Osteoblast (primary cell): ENCODE results near the gene DUSP7. TPM values are rescaled to one million over a fixed set of nuclear protein-coding genes. Genes with fewer than 3 reads are reported as not detected.

Experiments used
- DNase-seq: peaks from one replicate; pipeline ENCODE4 v3.0.0; 2011; ENCODE audit warnings: low spot score, mixed read lengths; ENCODE audit not compliant: insufficient read length; ENCODE audit errors: missing footprints
- H2AFZ ChIP-seq: 2 replicates; pipeline ENCODE4 v1.6.0; 2011; ENCODE audit warnings: mild to moderate bottlenecking, low read length
- H3K27ac ChIP-seq: 2 replicates; pipeline ENCODE4 v1.5.1; 2011; ENCODE audit warnings: mild to moderate bottlenecking, low read depth, low read length, moderate library complexity
- H3K27me3 ChIP-seq: 2 replicates; pipeline ENCODE4 v1.6.0; 2012; ENCODE audit warnings: mild to moderate bottlenecking, control low read depth, inconsistent platforms, low read length, moderate library complexity; ENCODE audit not compliant: insufficient read depth
- H3K36me3 ChIP-seq: 2 replicates; pipeline ENCODE4 v1.5.1; 2011; ENCODE audit warnings: mild to moderate bottlenecking, low read length, control low read depth, moderate library complexity; ENCODE audit not compliant: insufficient read depth
- H3K4me1 ChIP-seq: 2 replicates; pipeline ENCODE4 v1.5.1; 2011; ENCODE audit warnings: mild to moderate bottlenecking, low read length, control low read depth, moderate library complexity; ENCODE audit not compliant: insufficient read depth
- H3K4me2 ChIP-seq: 2 replicates; pipeline ENCODE4 v1.6.0; 2011; ENCODE audit warnings: mild to moderate bottlenecking, low read length; ENCODE audit not compliant: insufficient read depth
- H3K4me3 ChIP-seq: fragments of 200-600 bp; sonication (generic); 3 replicates; pipeline ENCODE4 v1.5.1; 2012; ENCODE audit warnings: mild to moderate bottlenecking, low read length, inconsistent platforms; ENCODE audit not compliant: insufficient read depth
- H3K79me2 ChIP-seq: 2 replicates; pipeline ENCODE4 v1.6.0; 2012; ENCODE audit warnings: mild to moderate bottlenecking, low read length, control low read depth, inconsistent platforms; ENCODE audit not compliant: insufficient read depth
- H3K9me3 ChIP-seq: 2 replicates; pipeline ENCODE4 v1.5.1; 2011; ENCODE audit warnings: low read depth, low read length, control low read depth
- H4K20me1 ChIP-seq: 2 replicates; pipeline ENCODE4 v1.6.0; 2012; ENCODE audit warnings: mild to moderate bottlenecking, low read length, control low read depth; ENCODE audit not compliant: insufficient read depth
- total RNA-seq: library from RNA; depleted of rRNA; stranded (reverse); fragments of >200 nt; gene quantifications from 2 replicates; pipeline ENCODE4 v1.2.3, GENCODE V29; 2012
- TF ChIP-seq, protein P1 (sequence below): IDR thresholded peaks from 2 replicates; pipeline ENCODE4 v1.5.1; 2011; ENCODE audit warnings: mild to moderate bottlenecking, low read depth, low read length, moderate library complexity; ENCODE audit errors: extremely low read depth

DUSP7 gene
- total RNA-seq, 1 donor = 12.7 TPM

DNA sequence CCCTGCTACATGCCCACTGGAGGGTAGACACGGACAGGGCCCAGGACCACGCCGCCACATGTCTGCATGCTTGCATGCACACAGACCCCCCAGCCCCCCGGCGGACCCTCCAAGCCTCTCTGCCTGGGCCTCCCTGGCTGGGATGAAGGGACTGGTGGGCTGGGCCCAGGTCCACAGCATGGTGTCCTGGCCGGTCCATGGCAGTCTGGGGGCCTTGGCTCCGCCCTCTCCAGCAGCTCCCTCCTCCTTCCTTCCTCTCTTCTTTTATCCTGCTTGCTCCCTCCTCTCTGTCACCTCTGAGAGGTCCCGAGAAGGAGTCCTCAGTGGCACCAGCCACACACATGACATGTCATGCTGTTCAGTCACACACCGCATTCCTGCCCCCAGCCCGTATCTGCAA lies 24.5 kb downstream of the DUSP7 start:
- H3K4me3 ChIP-seq = no peak overlapping the region
- H3K36me3 ChIP-seq = no peaks in the 10 kb centered on the region
- no peak overlapping the region for H3K27ac ChIP-seq
- TF ChIP-seq, protein P1, sequence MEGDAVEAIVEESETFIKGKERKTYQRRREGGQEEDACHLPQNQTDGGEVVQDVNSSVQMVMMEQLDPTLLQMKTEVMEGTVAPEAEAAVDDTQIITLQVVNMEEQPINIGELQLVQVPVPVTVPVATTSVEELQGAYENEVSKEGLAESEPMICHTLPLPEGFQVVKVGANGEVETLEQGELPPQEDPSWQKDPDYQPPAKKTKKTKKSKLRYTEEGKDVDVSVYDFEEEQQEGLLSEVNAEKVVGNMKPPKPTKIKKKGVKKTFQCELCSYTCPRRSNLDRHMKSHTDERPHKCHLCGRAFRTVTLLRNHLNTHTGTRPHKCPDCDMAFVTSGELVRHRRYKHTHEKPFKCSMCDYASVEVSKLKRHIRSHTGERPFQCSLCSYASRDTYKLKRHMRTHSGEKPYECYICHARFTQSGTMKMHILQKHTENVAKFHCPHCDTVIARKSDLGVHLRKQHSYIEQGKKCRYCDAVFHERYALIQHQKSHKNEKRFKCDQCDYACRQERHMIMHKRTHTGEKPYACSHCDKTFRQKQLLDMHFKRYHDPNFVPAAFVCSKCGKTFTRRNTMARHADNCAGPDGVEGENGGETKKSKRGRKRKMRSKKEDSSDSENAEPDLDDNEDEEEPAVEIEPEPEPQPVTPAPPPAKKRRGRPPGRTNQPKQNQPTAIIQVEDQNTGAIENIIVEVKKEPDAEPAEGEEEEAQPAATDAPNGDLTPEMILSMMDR = no peak
- no peaks in the 10 kb centered on the region for H3K79me2 ChIP-seq
- no peaks in the 10 kb centered on the region for H3K27me3 ChIP-seq
- H3K9me3 ChIP-seq = no peaks in the 10 kb centered on the region
- DNase-seq = no peak
- no peak overlapping the region for H3K4me2 ChIP-seq
- H3K4me1 ChIP-seq = peaks cover 4% of the 10 kb centered on the region
- H4K20me1 ChIP-seq = no peaks in the 10 kb centered on the region
- H2AFZ ChIP-seq = no peak overlapping the region

DNA sequence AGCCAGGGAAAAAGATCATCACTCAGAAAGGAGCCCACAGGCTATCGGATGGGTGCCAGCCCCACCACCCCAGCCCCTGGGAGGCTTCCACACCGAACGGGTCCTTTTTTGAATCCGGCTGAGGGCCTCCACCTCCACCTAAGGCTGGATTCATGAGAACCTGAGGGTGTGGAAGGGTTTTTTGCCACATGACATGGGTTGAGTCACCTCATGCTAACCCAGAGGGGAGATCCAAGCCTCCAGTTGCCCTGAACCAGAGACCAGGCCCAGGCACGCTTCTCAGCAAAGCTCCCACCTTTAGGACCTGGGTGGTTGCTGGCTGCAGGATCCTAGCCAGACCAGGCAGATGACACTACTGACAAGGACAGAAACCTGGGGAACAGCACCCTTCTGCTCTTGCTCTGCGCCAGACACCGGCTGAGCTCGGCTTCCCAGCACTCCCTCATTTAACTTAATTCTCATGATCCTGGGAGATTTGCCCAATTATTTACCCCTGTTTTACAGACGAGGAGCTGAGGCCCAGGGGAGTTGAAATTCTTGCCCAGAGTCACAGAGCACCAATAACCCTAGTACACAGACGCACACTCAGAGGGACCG lies 25.6 kb downstream of the DUSP7 start:
- no peaks in the 10 kb centered on the region for H3K79me2 ChIP-seq
- no peaks in the 10 kb centered on the region for H3K9me3 ChIP-seq
- peaks cover 4% of the 10 kb centered on the region for H3K4me1 ChIP-seq
- TF ChIP-seq, protein P1 = no peak
- no peak overlapping the region for H3K4me2 ChIP-seq
- no peaks in the 10 kb centered on the region for H4K20me1 ChIP-seq
- no peaks in the 10 kb centered on the region for H3K36me3 ChIP-seq
- no peak overlapping the region for H3K27ac ChIP-seq
- H3K4me3 ChIP-seq = no peak overlapping the region
- no peak overlapping the region for H2AFZ ChIP-seq
- DNase-seq = no peak
- no peaks in the 10 kb centered on the region for H3K27me3 ChIP-seq

DNA sequence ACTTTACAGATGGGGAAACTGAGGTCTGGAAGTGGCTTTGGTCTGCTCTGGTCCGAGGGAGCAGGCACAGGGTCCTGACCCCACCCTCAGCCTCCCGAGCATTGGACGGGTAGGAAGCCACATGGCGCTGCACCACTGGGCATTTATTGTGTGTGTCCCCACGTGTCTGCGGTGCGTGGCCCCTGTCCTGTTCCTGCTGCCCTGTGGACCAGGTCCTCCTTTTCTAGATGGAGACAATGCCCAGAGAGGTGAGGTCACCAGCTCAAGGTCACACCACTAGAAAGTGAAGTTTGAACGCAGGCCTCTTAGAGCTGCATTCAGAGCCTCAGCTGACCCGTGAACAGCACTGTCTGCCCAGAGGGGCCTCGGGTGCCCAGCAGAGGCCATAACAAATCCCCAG lies 26.8 kb downstream of the DUSP7 start:
- no peak for DNase-seq
- Histone ChIP-seq H3K4me3 (no peak overlapping the region), H3K4me2 (no peak overlapping the region), H3K36me3 (no peaks in the 10 kb centered on the region), H3K27ac (no peak overlapping the region), H3K27me3 (no peaks in the 10 kb centered on the region), H3K4me1 (peaks cover 4% of the 10 kb centered on the region), H3K9me3 (no peaks in the 10 kb centered on the region), H3K79me2 (no peaks in the 10 kb centered on the region), H4K20me1 (no peaks in the 10 kb centered on the region), H2AFZ (no peak overlapping the region)
- TF ChIP-seq, protein P1 = no peak

DNA sequence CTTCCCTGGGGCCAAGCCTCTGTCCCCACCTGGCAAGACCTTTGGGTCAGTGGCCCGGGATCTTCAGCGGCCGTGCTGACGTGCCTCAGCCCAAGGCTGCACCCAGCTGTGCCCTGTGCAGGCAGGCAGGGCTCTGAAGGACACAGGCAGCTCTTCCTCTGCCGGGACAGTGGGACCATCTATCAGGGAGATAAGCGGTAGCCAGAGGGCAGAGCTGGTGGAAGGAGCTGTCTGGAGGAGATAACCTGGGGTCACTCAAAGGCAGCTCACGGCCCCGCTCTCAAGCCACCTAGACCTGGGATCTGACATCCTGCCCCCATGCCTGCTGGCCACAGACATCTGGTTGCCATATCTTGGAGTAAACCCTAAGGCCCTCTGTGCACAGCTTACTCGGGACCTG lies 27.3 kb downstream of the DUSP7 start:
- DNase-seq = no peak
- Histone ChIP-seq H2AFZ (no peak overlapping the region), H4K20me1 (no peaks in the 10 kb centered on the region), H3K27ac (no peak overlapping the region), H3K4me2 (no peak overlapping the region), H3K9me3 (no peaks in the 10 kb centered on the region), H3K79me2 (no peaks in the 10 kb centered on the region), H3K4me3 (no peak overlapping the region), H3K27me3 (no peaks in the 10 kb centered on the region), H3K36me3 (no peaks in the 10 kb centered on the region), H3K4me1 (peaks cover 5% of the 10 kb centered on the region)
- TF ChIP-seq, protein P1 = no peak
